ENCODE results near the gene C1QTNF2.

DNA sequence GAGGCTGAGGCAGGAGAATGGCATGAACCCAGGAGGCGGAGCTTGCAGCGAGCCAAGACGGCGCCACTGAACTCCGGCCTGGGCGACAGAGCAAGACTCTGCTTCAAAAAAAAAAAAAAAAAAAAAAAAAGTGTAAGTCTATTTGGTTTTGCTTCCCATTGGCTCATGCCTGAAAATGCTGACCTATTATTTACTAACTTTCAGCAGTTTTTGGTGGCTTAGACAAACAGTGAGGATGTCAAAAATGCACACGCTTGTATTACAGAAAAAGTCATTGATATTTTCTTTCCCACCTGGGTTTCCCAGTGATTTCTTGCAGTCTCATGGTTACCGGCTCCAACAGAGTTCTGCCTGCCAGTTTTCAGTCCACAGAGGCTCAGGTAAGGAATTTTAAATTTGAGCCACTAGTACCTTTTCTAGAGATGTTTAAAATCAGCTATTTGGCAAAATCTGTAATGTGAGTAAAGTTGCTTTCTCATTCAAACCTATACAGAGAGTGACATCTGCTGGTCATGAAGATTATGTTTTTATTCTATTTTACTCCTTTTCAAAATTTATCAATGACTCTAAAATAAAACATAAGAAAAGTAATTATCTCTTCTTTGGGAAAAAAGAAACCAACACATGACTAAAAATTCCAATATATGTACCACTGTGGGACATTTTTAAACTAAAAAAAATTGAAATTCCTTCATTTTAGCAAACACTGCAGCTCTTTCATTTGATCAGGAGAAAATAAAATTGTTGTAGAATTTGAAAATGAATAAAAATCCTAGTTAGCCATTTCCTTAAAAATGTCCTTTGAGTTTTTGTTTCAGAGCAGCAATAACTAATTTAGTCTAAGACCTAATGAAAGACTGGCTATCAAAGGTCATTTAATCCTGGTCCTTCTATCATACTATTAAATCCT, 20.6 kb upstream of the C1QTNF2 start:
- TF ChIP-seq POLR2A (IDR thresholded peaks at IDR 0.05), result no peak
- TF ChIP-seq, protein P1, sequence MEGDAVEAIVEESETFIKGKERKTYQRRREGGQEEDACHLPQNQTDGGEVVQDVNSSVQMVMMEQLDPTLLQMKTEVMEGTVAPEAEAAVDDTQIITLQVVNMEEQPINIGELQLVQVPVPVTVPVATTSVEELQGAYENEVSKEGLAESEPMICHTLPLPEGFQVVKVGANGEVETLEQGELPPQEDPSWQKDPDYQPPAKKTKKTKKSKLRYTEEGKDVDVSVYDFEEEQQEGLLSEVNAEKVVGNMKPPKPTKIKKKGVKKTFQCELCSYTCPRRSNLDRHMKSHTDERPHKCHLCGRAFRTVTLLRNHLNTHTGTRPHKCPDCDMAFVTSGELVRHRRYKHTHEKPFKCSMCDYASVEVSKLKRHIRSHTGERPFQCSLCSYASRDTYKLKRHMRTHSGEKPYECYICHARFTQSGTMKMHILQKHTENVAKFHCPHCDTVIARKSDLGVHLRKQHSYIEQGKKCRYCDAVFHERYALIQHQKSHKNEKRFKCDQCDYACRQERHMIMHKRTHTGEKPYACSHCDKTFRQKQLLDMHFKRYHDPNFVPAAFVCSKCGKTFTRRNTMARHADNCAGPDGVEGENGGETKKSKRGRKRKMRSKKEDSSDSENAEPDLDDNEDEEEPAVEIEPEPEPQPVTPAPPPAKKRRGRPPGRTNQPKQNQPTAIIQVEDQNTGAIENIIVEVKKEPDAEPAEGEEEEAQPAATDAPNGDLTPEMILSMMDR (IDR thresholded peaks at IDR 0.05), result peak; percentile 10 to 40 (median 26)
